Measurements from ENCODE around the gene ARFGEF3. TPM values are rescaled to one million over a fixed set of nuclear protein-coding genes. Genes with fewer than 3 reads are reported as not detected.

The ARFGEF3 gene
- total RNA-seq, 3 donors from 2014 or later, result 0.16 to 0.53 (median 0.29) TPM

- no peak overlapping the region for H3K4me3 Mint-ChIP-seq
Measured at GRCh38 chr6:138145402-138145801, 16.3 kb upstream of the ARFGEF3 start.

GRCh38 chr6:138146544-138146943 lies 15.2 kb upstream of the ARFGEF3 start:
- H3K36me3 Mint-ChIP-seq (ENCODE audit: insufficient read depth), result no peaks in the 10 kb centered on the region
- H3K4me1 Mint-ChIP-seq (ENCODE audit: low read depth), result no peaks in the 10 kb centered on the region
- H3K9me3 Mint-ChIP-seq, result no peaks in the 10 kb centered on the region
- peaks cover 42% of the 10 kb centered on the region for H3K27me3 Mint-ChIP-seq (ENCODE audit: low read depth)
- no peak for ATAC-seq
- DNase-seq, result no peak
- no peak overlapping the region for H3K4me3 Mint-ChIP-seq

More at GRCh38 chr6:138145402-138145801, 16.3 kb upstream of the ARFGEF3 start:
- ATAC-seq (no peak), DNase-seq (no peak)
- peaks cover 42% of the 10 kb centered on the region for H3K27me3 Mint-ChIP-seq (ENCODE audit: low read depth)
- no peaks in the 10 kb centered on the region for H3K4me1 Mint-ChIP-seq (ENCODE audit: low read depth)
- no peaks in the 10 kb centered on the region for H3K36me3 Mint-ChIP-seq (ENCODE audit: insufficient read depth)
- H3K9me3 Mint-ChIP-seq, result no peaks in the 10 kb centered on the region

DNA sequence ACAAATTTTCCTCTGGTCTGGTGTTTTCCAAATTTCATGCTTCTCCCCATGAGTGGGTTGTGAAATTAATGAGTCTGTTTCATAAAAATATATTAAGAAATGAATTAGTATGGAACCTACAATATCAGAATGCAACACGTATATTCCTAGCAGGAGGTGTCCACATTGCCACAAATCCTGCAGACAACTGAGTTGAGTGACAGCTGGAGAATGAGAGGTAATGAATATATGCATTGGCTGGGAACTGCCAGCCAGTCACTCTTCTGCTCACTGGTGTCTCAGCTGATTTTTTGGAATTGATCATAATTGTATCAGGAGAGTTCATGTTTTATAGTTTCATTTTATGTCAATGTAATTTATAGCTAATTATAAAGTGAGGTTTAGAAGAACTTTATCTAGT lies 6.3 kb upstream of the ARFGEF3 start:
- Mint-ChIP-seq H3K4me3 (no peak overlapping the region), H3K9me3 (peaks cover 14% of the 10 kb centered on the region), H3K4me1 (ENCODE audit: low read depth) (no peaks in the 10 kb centered on the region), H3K36me3 (ENCODE audit: insufficient read depth) (no peaks in the 10 kb centered on the region), H3K27me3 (ENCODE audit: low read depth) (peaks cover 35% of the 10 kb centered on the region)
- ATAC-seq (no peak), DNase-seq (no peak)

DNA sequence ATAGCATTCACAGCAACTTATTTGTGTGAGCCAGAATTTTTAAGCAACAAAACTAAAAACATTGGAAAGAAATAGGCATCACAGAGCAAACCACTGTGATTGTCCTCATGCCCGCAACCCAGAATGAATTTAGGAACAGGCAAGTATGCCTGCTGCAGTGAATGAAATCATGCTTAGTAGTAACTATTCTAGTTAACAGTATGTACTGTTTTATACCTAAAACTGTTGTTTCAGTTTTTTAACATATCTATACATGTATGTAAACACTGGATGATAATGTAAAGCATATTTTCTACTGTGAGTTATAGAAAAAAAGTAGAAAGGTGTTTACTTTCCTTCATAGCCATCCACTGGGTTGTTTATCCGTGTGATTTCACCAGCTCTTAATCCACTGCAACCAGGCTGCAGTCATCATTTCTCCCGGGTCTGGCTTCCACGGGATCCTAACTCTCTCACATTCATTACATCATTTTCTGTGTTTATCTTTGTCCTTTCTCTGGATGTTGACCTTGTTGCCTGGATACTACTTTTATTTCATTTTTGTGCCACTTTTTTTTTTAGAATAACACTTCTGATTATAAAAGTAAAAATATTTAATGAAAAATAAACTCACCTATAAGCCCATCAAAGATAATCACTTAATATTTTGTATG lies 3.6 kb upstream of the ARFGEF3 start:
- H3K4me1 Mint-ChIP-seq (ENCODE audit: low read depth), result peaks cover 8% of the 10 kb centered on the region
- no peak overlapping the region for H3K4me3 Mint-ChIP-seq
- peaks cover 46% of the 10 kb centered on the region for H3K27me3 Mint-ChIP-seq (ENCODE audit: low read depth)

GRCh38 chr6:138159246-138159645 lies 2.5 kb upstream of the ARFGEF3 start:
- Mint-ChIP-seq H3K27me3 (ENCODE audit: low read depth) (peaks cover 55% of the 10 kb centered on the region), H3K36me3 (ENCODE audit: insufficient read depth) (no peaks in the 10 kb centered on the region), H3K4me1 (ENCODE audit: low read depth) (peaks cover 8% of the 10 kb centered on the region), H3K9me3 (no peaks in the 10 kb centered on the region), H3K4me3 (no peak overlapping the region)
- no peak for ATAC-seq
- no peak for DNase-seq

More for the DNA sequence above, 3.6 kb upstream of the ARFGEF3 start:
- ATAC-seq, result no peak
- Mint-ChIP-seq H3K9me3 (peaks cover 6% of the 10 kb centered on the region), H3K36me3 (ENCODE audit: insufficient read depth) (no peaks in the 10 kb centered on the region)
- no peak for DNase-seq

DNA sequence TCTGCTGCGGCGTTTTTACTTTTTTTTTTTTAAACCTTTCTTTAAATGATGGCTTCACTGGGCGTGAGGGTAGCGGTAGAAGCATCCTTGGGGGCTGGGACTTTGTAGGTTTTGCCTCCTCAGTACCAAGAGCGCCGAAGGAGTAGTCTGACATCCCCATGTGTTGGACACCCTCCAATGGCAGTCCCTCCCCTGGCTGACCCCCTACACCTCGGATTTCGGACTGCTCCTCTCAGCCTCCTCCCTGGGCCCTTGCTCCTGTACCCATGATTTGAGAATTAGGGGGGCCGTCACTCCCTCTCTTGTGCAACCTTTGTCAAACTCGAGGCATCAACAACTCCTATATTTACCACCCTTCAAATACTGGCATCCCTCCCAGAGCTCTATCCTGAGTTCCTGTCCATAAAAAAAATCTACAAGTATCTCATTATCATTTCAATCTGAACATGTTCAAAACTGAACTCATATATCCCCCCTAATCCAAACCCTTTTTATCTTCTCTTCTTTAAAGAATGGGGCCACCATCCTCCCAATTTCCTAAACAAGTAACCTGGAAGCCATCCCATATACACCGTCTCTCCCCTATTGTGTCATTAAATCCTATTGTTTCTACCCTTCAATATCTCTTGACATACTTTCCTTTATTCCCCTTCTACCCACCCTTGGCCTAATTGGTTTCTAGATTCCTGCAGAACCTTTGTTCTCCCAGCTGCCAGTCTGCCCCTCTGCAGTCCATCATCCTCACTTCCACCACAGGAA lies 1.2 kb upstream of the ARFGEF3 start:
- no peak for DNase-seq
- Mint-ChIP-seq H3K4me3 (peak overlapping the region; percentile 25), H3K4me1 (ENCODE audit: low read depth) (peaks cover 8% of the 10 kb centered on the region), H3K9me3 (no peaks in the 10 kb centered on the region), H3K27me3 (ENCODE audit: low read depth) (peaks cover 58% of the 10 kb centered on the region), H3K36me3 (ENCODE audit: insufficient read depth) (no peaks in the 10 kb centered on the region)
- ATAC-seq, result no peak

GRCh38 chr6:138161088-138161337 lies 726 bp upstream of the ARFGEF3 start:
- H3K9me3 Mint-ChIP-seq, result no peaks in the 10 kb centered on the region
- ATAC-seq (no peak), DNase-seq (no peak)
- peaks cover 59% of the 10 kb centered on the region for H3K27me3 Mint-ChIP-seq (ENCODE audit: low read depth)
- peak overlapping the region; percentile 25 for H3K4me3 Mint-ChIP-seq
- peaks cover 8% of the 10 kb centered on the region for H3K4me1 Mint-ChIP-seq (ENCODE audit: low read depth)
- H3K36me3 Mint-ChIP-seq (ENCODE audit: insufficient read depth), result no peaks in the 10 kb centered on the region

- ATAC-seq, result peak; percentile 7 to 32
- Mint-ChIP-seq H3K4me3 (peak overlapping the region; percentile 76), H3K9me3 (no peaks in the 10 kb centered on the region), H3K4me1 (ENCODE audit: low read depth) (peaks cover 8% of the 10 kb centered on the region), H3K36me3 (ENCODE audit: insufficient read depth) (no peaks in the 10 kb centered on the region), H3K27me3 (ENCODE audit: low read depth) (peaks cover 64% of the 10 kb centered on the region)
- no peak for DNase-seq
Measured at GRCh38 chr6:138162111-138162954, 594 bp downstream of the ARFGEF3 start.

- Mint-ChIP-seq H3K9me3 (no peaks in the 10 kb centered on the region), H3K4me1 (ENCODE audit: low read depth) (peaks cover 8% of the 10 kb centered on the region), H3K27me3 (ENCODE audit: low read depth) (peaks cover 68% of the 10 kb centered on the region), H3K36me3 (ENCODE audit: insufficient read depth) (no peaks in the 10 kb centered on the region), H3K4me3 (peak overlapping the region; percentile 76)
- ATAC-seq, result no peak
- no peak for DNase-seq
Measured at GRCh38 chr6:138162955-138163575, 1.3 kb downstream of the ARFGEF3 start.

DNA sequence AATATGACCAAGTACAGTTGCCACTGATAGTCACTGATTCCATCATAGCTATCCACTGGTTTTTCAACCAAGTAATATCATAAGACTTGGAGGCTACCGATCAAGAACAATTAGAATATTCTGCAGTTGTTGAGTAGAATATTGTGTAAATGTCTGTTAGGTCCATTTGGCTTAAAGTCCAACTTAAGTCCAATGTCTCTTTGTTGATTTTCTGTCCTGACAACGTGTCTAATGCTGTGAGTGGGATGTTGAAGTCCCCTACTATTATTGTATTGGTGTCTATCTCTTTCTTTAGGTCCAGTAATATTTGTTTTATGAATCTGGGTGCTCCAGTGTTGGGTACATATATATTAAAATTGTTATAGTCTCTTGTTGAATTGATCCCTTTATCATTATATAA lies 13.9 kb downstream of the ARFGEF3 start:
- Mint-ChIP-seq H3K4me1 (ENCODE audit: low read depth) (no peaks in the 10 kb centered on the region), H3K4me3 (no peak overlapping the region), H3K27me3 (ENCODE audit: low read depth) (peaks cover 19% of the 10 kb centered on the region), H3K9me3 (peaks cover 18% of the 10 kb centered on the region), H3K36me3 (ENCODE audit: insufficient read depth) (no peaks in the 10 kb centered on the region)
- ATAC-seq (no peak), DNase-seq (no peak)

DNA sequence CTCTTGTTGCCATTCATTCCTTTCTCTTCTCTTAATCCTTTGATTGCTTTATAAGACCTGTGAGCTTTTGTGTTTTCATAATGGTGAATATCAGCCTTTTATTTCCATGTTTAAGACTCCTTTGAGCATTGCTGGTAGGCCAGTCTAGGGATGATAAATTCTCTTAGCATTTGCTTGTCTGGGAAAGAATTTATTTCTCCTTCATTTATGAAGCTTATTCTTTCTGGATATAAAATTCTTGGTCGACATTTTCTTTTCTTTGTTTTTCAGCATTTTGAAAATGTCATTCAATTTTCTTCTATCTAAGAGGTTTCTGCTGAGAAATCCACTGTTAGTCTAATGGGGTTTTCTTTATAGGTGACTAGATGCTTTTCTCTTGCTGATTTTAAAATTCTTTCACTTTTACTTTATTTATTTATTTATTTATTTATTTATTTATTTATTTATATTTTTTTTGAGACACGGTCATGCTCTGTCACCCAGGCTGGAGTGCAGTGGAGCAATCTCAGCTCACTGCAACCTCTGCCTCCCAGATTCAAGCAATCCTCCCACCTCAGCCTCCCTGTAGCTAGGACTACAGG lies 15.0 kb downstream of the ARFGEF3 start:
- H3K27me3 Mint-ChIP-seq (ENCODE audit: low read depth), result peaks cover 17% of the 10 kb centered on the region
- DNase-seq (no peak), ATAC-seq (no peak)
- H3K36me3 Mint-ChIP-seq (ENCODE audit: insufficient read depth), result no peaks in the 10 kb centered on the region
- H3K4me3 Mint-ChIP-seq, result no peak overlapping the region
- peaks cover 18% of the 10 kb centered on the region for H3K9me3 Mint-ChIP-seq
- no peaks in the 10 kb centered on the region for H3K4me1 Mint-ChIP-seq (ENCODE audit: low read depth)

- DNase-seq, result no peak
- Mint-ChIP-seq H3K36me3 (ENCODE audit: insufficient read depth) (no peaks in the 10 kb centered on the region), H3K27me3 (ENCODE audit: low read depth) (peaks cover 15% of the 10 kb centered on the region), H3K4me3 (no peak overlapping the region), H3K4me1 (ENCODE audit: low read depth) (no peaks in the 10 kb centered on the region), H3K9me3 (peaks cover 4% of the 10 kb centered on the region)
- ATAC-seq, result no peak
Measured at GRCh38 chr6:138182939-138183789, 21.4 kb downstream of the ARFGEF3 start.

- Mint-ChIP-seq H3K36me3 (ENCODE audit: insufficient read depth) (no peaks in the 10 kb centered on the region), H3K4me3 (no peak overlapping the region), H3K9me3 (no peaks in the 10 kb centered on the region), H3K4me1 (ENCODE audit: low read depth) (no peaks in the 10 kb centered on the region), H3K27me3 (ENCODE audit: low read depth) (peaks cover 15% of the 10 kb centered on the region)
- no peak for ATAC-seq
- no peak for DNase-seq
Measured at GRCh38 chr6:138183790-138184134, 22.0 kb downstream of the ARFGEF3 start.

Data from activated T-cell treated with anti-CD3 and anti-CD28 coated beads, Interleukin-2, amount 50 U/mL, for 4 hours (primary cell).